D721Med (cell line): ENCODE results near the gene DPT.

Source experiments
- DNase-seq: peaks from one replicate; pipeline ENCODE4 v3.0.0; 2011; ENCODE audit warnings: low spot score; ENCODE audit not compliant: insufficient read length
- FAIRE-seq: peaks from 2 replicates; lab custom pipeline; 2011; peaks lifted over from hg19 to GRCh38; lab: Jason Lieb, UNC
- CTCF ChIP-seq: IDR thresholded peaks from 2 replicates; pipeline ENCODE4 v1.5.1; 2012; ENCODE audit warnings: mild to moderate bottlenecking, control low read depth; ENCODE audit not compliant: insufficient read depth; ENCODE audit errors: missing control alignments

DPT gene

GRCh38 chr1:168692472-168692871 is 36.5 kb downstream of the DPT start:
- TF ChIP-seq CTCF = no peak
- DNase-seq (no peak), FAIRE-seq (no peak)

GRCh38 chr1:168691541-168691940 is 37.5 kb downstream of the DPT start:
- no peak for TF ChIP-seq CTCF
- FAIRE-seq = peak; percentile 75
- DNase-seq = no peak

- FAIRE-seq = no peak
Observed at GRCh38 chr1:168689726-168690602, 39.0 kb downstream of the DPT start.

GRCh38 chr1:168689327-168689657 is 39.7 kb downstream of the DPT start:
- DNase-seq (no peak), FAIRE-seq (no peak)
- TF ChIP-seq CTCF = no peak

More at GRCh38 chr1:168689726-168690602, 39.0 kb downstream of the DPT start:
- TF ChIP-seq CTCF = no peak
- no peak for DNase-seq

- no peak for TF ChIP-seq CTCF
- DNase-seq = no peak
- FAIRE-seq = no peak
Observed at GRCh38 chr1:168688644-168689326, 40.2 kb downstream of the DPT start.

GRCh38 chr1:168687816-168688215 is 41.2 kb downstream of the DPT start:
- DNase-seq (no peak), FAIRE-seq (no peak)
- no peak for TF ChIP-seq CTCF

GRCh38 chr1:168686666-168687065 is 42.3 kb downstream of the DPT start:
- FAIRE-seq = no peak
- no peak for TF ChIP-seq CTCF
- DNase-seq = no peak
